ENCODE measurements around the gene MTMR3.

The MTMR3 gene

DNA sequence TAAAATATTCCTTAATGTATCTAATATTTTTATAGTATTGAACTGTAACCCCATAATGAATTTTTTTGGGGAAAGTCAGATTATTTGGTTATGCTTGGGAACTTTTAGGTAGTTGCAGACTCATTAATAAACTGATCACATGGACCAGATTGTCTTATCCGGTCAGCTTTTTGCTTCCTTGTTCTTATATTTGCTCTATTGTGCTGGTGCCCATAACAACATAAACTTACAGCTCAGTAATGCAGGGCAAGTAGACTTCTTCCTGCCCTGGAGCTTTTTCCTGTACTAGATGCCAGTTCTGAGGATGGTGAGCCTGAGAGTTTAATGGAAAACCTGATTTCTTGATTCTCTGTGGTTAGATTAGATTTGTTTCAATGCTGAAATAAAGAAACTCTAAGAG lies 53.2 kb downstream of the MTMR3 start:
- TF ChIP-seq ZFX (IDR thresholded peaks at IDR 0.05; ENCODE audit: borderline replicate concordance), result no peak
- TF ChIP-seq, protein P1, sequence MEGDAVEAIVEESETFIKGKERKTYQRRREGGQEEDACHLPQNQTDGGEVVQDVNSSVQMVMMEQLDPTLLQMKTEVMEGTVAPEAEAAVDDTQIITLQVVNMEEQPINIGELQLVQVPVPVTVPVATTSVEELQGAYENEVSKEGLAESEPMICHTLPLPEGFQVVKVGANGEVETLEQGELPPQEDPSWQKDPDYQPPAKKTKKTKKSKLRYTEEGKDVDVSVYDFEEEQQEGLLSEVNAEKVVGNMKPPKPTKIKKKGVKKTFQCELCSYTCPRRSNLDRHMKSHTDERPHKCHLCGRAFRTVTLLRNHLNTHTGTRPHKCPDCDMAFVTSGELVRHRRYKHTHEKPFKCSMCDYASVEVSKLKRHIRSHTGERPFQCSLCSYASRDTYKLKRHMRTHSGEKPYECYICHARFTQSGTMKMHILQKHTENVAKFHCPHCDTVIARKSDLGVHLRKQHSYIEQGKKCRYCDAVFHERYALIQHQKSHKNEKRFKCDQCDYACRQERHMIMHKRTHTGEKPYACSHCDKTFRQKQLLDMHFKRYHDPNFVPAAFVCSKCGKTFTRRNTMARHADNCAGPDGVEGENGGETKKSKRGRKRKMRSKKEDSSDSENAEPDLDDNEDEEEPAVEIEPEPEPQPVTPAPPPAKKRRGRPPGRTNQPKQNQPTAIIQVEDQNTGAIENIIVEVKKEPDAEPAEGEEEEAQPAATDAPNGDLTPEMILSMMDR (IDR thresholded peaks at IDR 0.05), result no peak
- no peak overlapping the region; the same call in 1 of the 2 replicates for H3K27ac ChIP-seq

DNA sequence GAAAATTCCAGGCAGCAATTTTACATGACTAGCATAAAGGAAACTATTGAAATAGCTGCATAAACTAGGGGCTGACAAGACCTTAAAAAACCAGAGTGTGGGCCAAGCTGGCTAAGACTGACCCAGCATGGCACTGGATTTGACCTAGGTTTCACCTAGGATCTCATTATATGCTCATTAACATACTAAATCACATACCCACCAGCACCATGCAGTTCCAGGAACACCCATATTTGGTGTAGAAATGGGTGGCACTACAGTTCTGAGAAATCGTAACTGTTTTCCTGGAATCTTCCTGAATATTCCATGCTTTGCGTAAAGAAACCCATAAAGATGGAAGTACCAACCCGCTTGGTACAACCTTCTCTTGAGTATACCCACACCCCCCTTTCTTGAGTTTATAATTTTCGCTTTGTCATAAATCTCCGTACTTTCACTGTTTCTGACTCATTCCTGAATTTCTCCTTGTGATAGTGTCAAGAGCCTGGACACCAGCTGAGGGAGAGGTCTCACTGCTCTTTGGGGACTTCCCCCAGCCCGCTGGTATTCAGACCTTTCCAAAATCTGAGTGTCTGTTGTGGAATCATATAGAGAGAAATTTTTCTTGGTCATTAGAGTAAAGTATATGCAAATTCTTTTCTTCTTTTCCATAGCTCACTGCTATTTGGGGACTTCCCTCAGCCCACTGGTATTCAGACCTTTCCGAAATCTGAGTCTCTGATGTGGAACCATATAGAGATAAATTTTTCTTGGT lies 55.1 kb downstream of the MTMR3 start:
- no peak for TF ChIP-seq ZFX (IDR thresholded peaks at IDR 0.05; ENCODE audit: borderline replicate concordance)
- TF ChIP-seq, protein P1 (IDR thresholded peaks at IDR 0.05), result no peak
- no peak overlapping the region for H3K27ac ChIP-seq

DNA sequence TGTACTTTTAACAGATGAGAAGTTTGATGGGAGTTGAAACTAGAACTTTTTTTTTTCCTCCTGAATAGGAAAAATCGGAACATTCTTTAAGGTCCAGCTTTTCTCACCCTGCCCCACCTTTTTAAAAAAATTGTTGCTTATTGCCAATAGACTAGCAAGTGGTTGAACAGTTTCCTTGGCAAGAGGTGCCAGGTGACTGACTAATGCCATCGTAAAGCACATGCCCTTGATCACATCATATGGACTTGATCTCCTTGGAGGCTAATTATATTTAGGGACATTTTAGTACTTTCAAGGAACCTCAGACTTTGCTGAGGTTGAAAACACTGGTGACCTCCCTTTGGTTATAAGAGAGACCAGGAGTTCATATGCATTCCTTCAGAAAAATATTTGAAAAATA lies 57.6 kb downstream of the MTMR3 start:
- no peak overlapping the region for H3K27ac ChIP-seq
- no peak for TF ChIP-seq ZFX (IDR thresholded peaks at IDR 0.05; ENCODE audit: borderline replicate concordance)
- TF ChIP-seq, protein P1 (IDR thresholded peaks at IDR 0.05), result no peak

DNA sequence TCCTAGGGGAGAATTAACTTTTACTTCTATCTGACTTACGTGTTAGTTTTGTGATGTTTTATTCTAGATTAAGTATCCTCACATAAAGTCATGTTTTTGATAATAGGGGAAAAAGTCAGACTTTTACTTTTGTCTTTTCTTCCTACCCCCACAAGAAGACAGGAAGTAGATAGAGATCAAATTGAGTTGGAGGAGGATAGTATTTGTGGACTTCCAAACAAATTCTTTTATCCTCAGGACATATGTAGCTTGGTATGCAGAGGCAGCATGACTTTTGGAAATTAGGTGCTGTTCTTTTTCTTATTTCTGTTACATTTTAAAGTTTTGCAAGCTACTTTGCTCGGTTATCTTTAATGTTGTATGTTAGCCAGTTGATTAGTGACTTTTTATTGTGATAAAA lies 61.4 kb downstream of the MTMR3 start:
- TF ChIP-seq, protein P1 (IDR thresholded peaks at IDR 0.05), result no peak
- TF ChIP-seq ZFX (IDR thresholded peaks at IDR 0.05; ENCODE audit: borderline replicate concordance), result no peak
- no peak overlapping the region for H3K27ac ChIP-seq

DNA sequence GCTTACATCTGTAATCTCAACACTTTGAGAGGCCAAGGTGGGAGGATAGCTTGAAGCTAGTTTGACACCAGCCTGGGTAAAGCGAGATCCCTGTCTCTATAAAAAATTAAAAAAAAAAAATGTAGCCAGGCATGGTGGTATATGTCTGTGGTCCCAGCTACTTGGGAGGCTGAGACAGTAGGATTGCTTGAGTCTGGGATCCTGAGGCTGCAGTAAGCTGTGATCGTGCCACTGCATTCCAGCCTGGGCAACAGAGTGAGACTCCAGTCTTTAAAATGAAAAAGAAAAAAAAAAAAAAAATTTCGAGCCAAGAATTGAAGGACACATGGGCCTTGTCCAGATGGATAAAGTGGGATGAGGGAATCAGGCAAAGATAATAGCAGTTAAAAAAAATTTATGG lies 62.5 kb downstream of the MTMR3 start:
- TF ChIP-seq, protein P1 (IDR thresholded peaks at IDR 0.05), result no peak
- no peak for TF ChIP-seq ZFX (IDR thresholded peaks at IDR 0.05; ENCODE audit: borderline replicate concordance)
- no peak overlapping the region for H3K27ac ChIP-seq

DNA sequence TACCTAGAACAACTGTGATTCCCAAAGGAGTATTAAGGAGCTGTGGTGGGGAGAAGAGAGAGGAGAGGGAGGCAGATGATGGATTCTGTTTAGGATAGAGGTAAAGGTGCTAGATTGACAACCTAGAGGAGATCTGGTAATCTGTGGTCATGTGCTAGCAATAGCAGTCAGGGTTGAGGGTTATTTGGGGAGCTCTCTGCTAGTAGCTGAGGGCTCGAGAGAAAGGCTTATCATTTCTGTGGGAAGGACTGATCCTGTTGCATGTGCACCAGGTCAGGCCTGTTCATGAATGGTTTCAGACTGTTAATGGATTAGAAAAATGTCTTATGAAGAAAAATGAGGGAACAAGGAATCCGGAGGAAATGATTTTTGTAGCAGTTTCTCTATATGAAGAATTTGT lies 63.2 kb downstream of the MTMR3 start:
- TF ChIP-seq, protein P1 (IDR thresholded peaks at IDR 0.05), result no peak
- H3K27ac ChIP-seq, result no peak overlapping the region

All from 22Rv1 (cell line).